ENCODE data around the gene SLC16A7. TPM values are rescaled to one million over a fixed set of nuclear protein-coding genes. Genes with fewer than 3 reads are reported as not detected.

Gene SLC16A7
- total RNA-seq, 1 donor from 2014 or later = 1.8 TPM

GRCh38 chr12:59629890-59630289 lies 34.1 kb downstream of the SLC16A7 start:
- Histone ChIP-seq H4K20me1 (ENCODE audit: low read depth) (no peaks in the 10 kb centered on the region), H2AFZ (replicated peaks) (no peak overlapping the region), H3K9me3 (ENCODE audit: low read depth) (no peaks in the 10 kb centered on the region), H3K36me3 (no peaks in the 10 kb centered on the region), H3K4me1 (no peaks in the 10 kb centered on the region), H3K9ac (no peak overlapping the region), H3K27me3 (no peaks in the 10 kb centered on the region), H3K4me3 (no peak overlapping the region), H3F3A (ENCODE audit: low read depth) (no peaks in the 10 kb centered on the region), H3K79me2 (ENCODE audit: low read depth) (no peaks in the 10 kb centered on the region), H3K27ac (no peak overlapping the region), H3K4me2 (no peak overlapping the region)
- no peak overlapping the region for H3K4me3 Mint-ChIP-seq
- DNase-seq (ENCODE audit: low spot score) = no peak
- H3K9me3 Mint-ChIP-seq = no peaks in the 10 kb centered on the region
- no peak overlapping the region for H3K27ac Mint-ChIP-seq
- TF ChIP-seq CTCF (IDR thresholded peaks at IDR 0.05) = no peak
- TF ChIP-seq EZH2phosphoT487 (IDR thresholded peaks at IDR 0.05) = no peak
- no peak for TF ChIP-seq EZH2 (IDR thresholded peaks at IDR 0.05)
- H3K36me3 Mint-ChIP-seq = no peaks in the 10 kb centered on the region
- no peaks in the 10 kb centered on the region for H3K27me3 Mint-ChIP-seq (ENCODE audit: insufficient read depth, low read depth)
- H3K4me1 Mint-ChIP-seq = no peaks in the 10 kb centered on the region

GRCh38 chr12:59632408-59632807 lies 36.6 kb downstream of the SLC16A7 start:
- H3K9me3 ChIP-seq (ENCODE audit: low read depth) = no peaks in the 10 kb centered on the region
- no peaks in the 10 kb centered on the region for H3F3A ChIP-seq (ENCODE audit: low read depth)
- H3K27ac ChIP-seq = no peak overlapping the region
- Mint-ChIP-seq H3K27ac (no peak overlapping the region), H3K4me1 (peaks cover 5% of the 10 kb centered on the region), H3K9me3 (no peaks in the 10 kb centered on the region), H3K36me3 (no peaks in the 10 kb centered on the region), H3K4me3 (no peak overlapping the region), H3K27me3 (ENCODE audit: insufficient read depth, low read depth) (no peaks in the 10 kb centered on the region)
- no peaks in the 10 kb centered on the region for H4K20me1 ChIP-seq (ENCODE audit: low read depth)
- no peak overlapping the region for H3K9ac ChIP-seq
- H3K4me3 ChIP-seq = no peak overlapping the region
- no peaks in the 10 kb centered on the region for H3K27me3 ChIP-seq
- no peaks in the 10 kb centered on the region for H3K79me2 ChIP-seq (ENCODE audit: low read depth)
- TF ChIP-seq EZH2 (IDR thresholded peaks at IDR 0.05) (no peak), EZH2phosphoT487 (IDR thresholded peaks at IDR 0.05) (no peak), CTCF (IDR thresholded peaks at IDR 0.05) (no peak)
- no peaks in the 10 kb centered on the region for H3K36me3 ChIP-seq
- no peak for DNase-seq (ENCODE audit: low spot score)
- H2AFZ ChIP-seq (replicated peaks) = no peak overlapping the region
- H3K4me2 ChIP-seq = no peak overlapping the region
- peaks cover 5% of the 10 kb centered on the region for H3K4me1 ChIP-seq

- DNase-seq (ENCODE audit: low spot score) = no peak
- H3K4me3 Mint-ChIP-seq = no peak overlapping the region
These were observed 38.4 kb downstream of the SLC16A7 start for GRCh38 chr12:59634254-59634653.

More at GRCh38 chr12:59634254-59634653, 38.4 kb downstream of the SLC16A7 start:
- Mint-ChIP-seq H3K9me3 (no peaks in the 10 kb centered on the region), H3K27me3 (ENCODE audit: insufficient read depth, low read depth) (no peaks in the 10 kb centered on the region), H3K36me3 (no peaks in the 10 kb centered on the region), H3K27ac (no peak overlapping the region), H3K4me1 (peaks cover 8% of the 10 kb centered on the region)
- H3F3A ChIP-seq (ENCODE audit: low read depth) = no peaks in the 10 kb centered on the region
- H3K36me3 ChIP-seq = no peaks in the 10 kb centered on the region
- no peak overlapping the region for H2AFZ ChIP-seq (replicated peaks)
- no peak overlapping the region for H3K4me3 ChIP-seq
- peaks cover 5% of the 10 kb centered on the region for H3K4me1 ChIP-seq
- H3K9ac ChIP-seq = no peak overlapping the region
- H3K9me3 ChIP-seq (ENCODE audit: low read depth) = no peaks in the 10 kb centered on the region
- no peak overlapping the region for H3K27ac ChIP-seq
- no peaks in the 10 kb centered on the region for H3K79me2 ChIP-seq (ENCODE audit: low read depth)
- H3K27me3 ChIP-seq = no peaks in the 10 kb centered on the region
- no peaks in the 10 kb centered on the region for H4K20me1 ChIP-seq (ENCODE audit: low read depth)
- no peak for TF ChIP-seq EZH2 (IDR thresholded peaks at IDR 0.05)
- no peak for TF ChIP-seq CTCF (IDR thresholded peaks at IDR 0.05)
- TF ChIP-seq EZH2phosphoT487 (IDR thresholded peaks at IDR 0.05) = no peak
- H3K4me2 ChIP-seq = no peak overlapping the region
